Neural cell (in vitro differentiated cells): ENCODE measurements around the gene ROBO1. TPM values are rescaled to one million over a fixed set of nuclear protein-coding genes. Genes with fewer than 3 reads are reported as not detected.

Experiments
- H2AFZ ChIP-seq: fragments of 200-600, 300-800 bp; sonication (generic), shearing (Covaris generic); 2 replicates; pipeline ENCODE4 v1.6.0; 2014; ENCODE audit warnings: low read depth, mild to moderate bottlenecking, antibody characterized with exemption, low read length, moderate library complexity
- H3F3A ChIP-seq: fragments of 200-600 bp; shearing (Covaris generic); 2 replicates; pipeline ENCODE4 v1.6.1; 2016; ENCODE audit warnings: mild to moderate bottlenecking, moderate library complexity, mixed read lengths, antibody characterized with exemption, low read length; ENCODE audit not compliant: insufficient read depth, poor library complexity, severe bottlenecking
- H3K27ac ChIP-seq: fragments of 200-600, 300-800 bp; sonication (generic), shearing (Covaris generic); 2 replicates; pipeline ENCODE4 v1.5.1; 2014; ENCODE audit warnings: mild to moderate bottlenecking, low read length, moderate library complexity
- H3K27me3 ChIP-seq: fragments of 300-800, 200-600 bp; sonication (generic), shearing (Covaris generic); 2 replicates; pipeline ENCODE4 v1.6.0; 2014; ENCODE audit warnings: mild to moderate bottlenecking, low read depth, low read length, moderate library complexity; ENCODE audit not compliant: insufficient read depth
- H3K36me3 ChIP-seq: fragments of 300-800, 200-600 bp; sonication (generic), shearing (Covaris generic); 2 replicates; pipeline ENCODE4 v1.5.1; 2014; ENCODE audit warnings: mild to moderate bottlenecking, antibody characterized with exemption, low read length, moderate library complexity; ENCODE audit not compliant: insufficient read depth
- H3K4me2 ChIP-seq: fragments of 300-800, 200-600 bp; sonication (generic), shearing (Covaris generic); 2 replicates; pipeline ENCODE4 v1.6.0; 2014; ENCODE audit warnings: mild to moderate bottlenecking, low read length
- H3K4me3 ChIP-seq: fragments of 300-800, 200-600 bp; sonication (generic), shearing (Covaris generic); 2 replicates; pipeline ENCODE4 v1.5.1; 2014; ENCODE audit warnings: mild to moderate bottlenecking, low read length, moderate library complexity
- H3K79me2 ChIP-seq: fragments of 200-600 bp; shearing (Covaris generic); replicated peaks from 2 replicates; pipeline ENCODE4 v1.6.0; 2014; ENCODE audit warnings: mild to moderate bottlenecking, low read length, moderate library complexity; ENCODE audit not compliant: insufficient read depth
- H3K9ac ChIP-seq: fragments of 300-800, 200-600 bp; sonication (generic), shearing (Covaris generic); 2 replicates; pipeline ENCODE4 v1.6.1; 2016; ENCODE audit warnings: mild to moderate bottlenecking, low read length, mixed read lengths
- H3K9me2 ChIP-seq: fragments of 200-600 bp; shearing (Covaris generic); 2 replicates; pipeline ENCODE4 v1.6.1; 2016; ENCODE audit warnings: mild to moderate bottlenecking, low read length, mixed read lengths; ENCODE audit not compliant: insufficient read depth
- H3K9me3 ChIP-seq: fragments of 200-600, 300-800 bp; sonication (generic), shearing (Covaris generic); 2 replicates; pipeline ENCODE4 v1.6.1; 2016; ENCODE audit warnings: mild to moderate bottlenecking, mixed run types, low read length, moderate library complexity, mixed read lengths
- H4K20me1 ChIP-seq: fragments of 200-600 bp; shearing (Covaris generic); 2 replicates; pipeline ENCODE4 v1.6.1; 2016; ENCODE audit warnings: mild to moderate bottlenecking, mixed run types; ENCODE audit not compliant: insufficient read depth
- CTCF ChIP-seq: fragments of 450-650 bp; IDR thresholded peaks from 2 replicates; pipeline ENCODE4 v1.5.1; 2014; ENCODE audit warnings: antibody characterized with exemption, mild to moderate bottlenecking, moderate library complexity; ENCODE audit not compliant: poor library complexity, severe bottlenecking
- EP300 ChIP-seq: fragments of 450-650 bp; conservative IDR thresholded peaks from 2 replicates; pipeline ENCODE4 v1.6.1; 2014; ENCODE audit warnings: antibody characterized with exemption, mild to moderate bottlenecking, moderate library complexity; ENCODE audit not compliant: poor library complexity, severe bottlenecking
- EZH2 ChIP-seq: fragments of 200-600, 300-800 bp; shearing (Covaris generic), sonication (generic); IDR thresholded peaks from 2 replicates; pipeline ENCODE4 v1.6.1; 2014; ENCODE audit warnings: antibody characterized with exemption, low read length, borderline replicate concordance, mild to moderate bottlenecking; ENCODE audit not compliant: insufficient read depth, poor library complexity, severe bottlenecking
- MXI1 ChIP-seq: fragments of 450-650 bp; conservative IDR thresholded peaks from 2 replicates; pipeline ENCODE4 v1.6.1; 2014; ENCODE audit warnings: antibody characterized with exemption, mild to moderate bottlenecking; ENCODE audit not compliant: poor library complexity, severe bottlenecking
- POLR2AphosphoS5 ChIP-seq: IDR thresholded peaks from 2 replicates; pipeline ENCODE4 v1.6.1; 2012
- RAD21 ChIP-seq: fragments of 450-650 bp; conservative IDR thresholded peaks from 2 replicates; pipeline ENCODE4 v1.6.1; 2014; ENCODE audit warnings: antibody characterized with exemption, mild to moderate bottlenecking, moderate library complexity
- SMC3 ChIP-seq: fragments of 450-650 bp; conservative IDR thresholded peaks from 2 replicates; pipeline ENCODE4 v1.6.1; 2014; ENCODE audit warnings: antibody characterized with exemption, mild to moderate bottlenecking, moderate library complexity; ENCODE audit not compliant: poor library complexity
- TAF1 ChIP-seq: IDR thresholded peaks from 2 replicates; pipeline ENCODE4 v1.6.1; 2012; ENCODE audit warnings: low read depth
- polyA plus RNA-seq: library from polyadenylated mRNA; depleted of rRNA; stranded (reverse); fragments of >200 nt; gene quantifications from 2 replicates; pipeline ENCODE4 v1.2.3, GENCODE V29; 2014
- TF ChIP-seq, protein P1 (sequence below): IDR thresholded peaks from 2 replicates; pipeline ENCODE4 v1.6.1; 2012; ENCODE audit warnings: borderline replicate concordance

ROBO1 gene
- polyA plus RNA-seq, 1 donor from 2014 or later: 183 TPM

DNA sequence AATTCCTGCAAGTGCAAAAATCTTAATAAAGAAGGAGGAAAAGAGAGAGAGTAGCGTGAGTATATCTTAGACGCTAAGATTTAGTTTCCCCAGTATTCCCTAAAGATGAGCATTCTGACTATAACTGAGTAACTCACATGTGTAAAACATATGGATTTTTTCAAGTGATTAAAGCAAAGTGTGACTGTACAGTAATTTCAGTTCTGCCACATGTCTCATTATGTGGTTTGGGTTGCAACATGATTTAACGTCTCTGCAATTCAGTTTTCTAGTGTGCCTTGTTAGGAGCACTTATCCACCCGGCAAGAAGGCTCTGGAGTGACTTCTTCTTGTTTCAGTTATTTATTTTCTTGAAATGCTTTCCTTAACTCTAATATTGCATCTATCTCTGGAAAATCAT lies 514.1 kb downstream of the ROBO1 start:
- Histone ChIP-seq H3K4me2 (no peak overlapping the region), H3K9ac (no peak overlapping the region), H4K20me1 (no peaks in the 10 kb centered on the region), H3K9me2 (no peaks in the 10 kb centered on the region), H3K79me2 (no peaks in the 10 kb centered on the region), H3K9me3 (no peaks in the 10 kb centered on the region), H3K27ac (no peak overlapping the region), H2AFZ (no peak overlapping the region), H3K4me3 (no peak overlapping the region), H3K36me3 (no peaks in the 10 kb centered on the region), H3K27me3 (no peaks in the 10 kb centered on the region), H3F3A (no peaks in the 10 kb centered on the region)
- no peak for TF ChIP-seq SMC3
- TF ChIP-seq TAF1: no peak
- TF ChIP-seq, protein P1, sequence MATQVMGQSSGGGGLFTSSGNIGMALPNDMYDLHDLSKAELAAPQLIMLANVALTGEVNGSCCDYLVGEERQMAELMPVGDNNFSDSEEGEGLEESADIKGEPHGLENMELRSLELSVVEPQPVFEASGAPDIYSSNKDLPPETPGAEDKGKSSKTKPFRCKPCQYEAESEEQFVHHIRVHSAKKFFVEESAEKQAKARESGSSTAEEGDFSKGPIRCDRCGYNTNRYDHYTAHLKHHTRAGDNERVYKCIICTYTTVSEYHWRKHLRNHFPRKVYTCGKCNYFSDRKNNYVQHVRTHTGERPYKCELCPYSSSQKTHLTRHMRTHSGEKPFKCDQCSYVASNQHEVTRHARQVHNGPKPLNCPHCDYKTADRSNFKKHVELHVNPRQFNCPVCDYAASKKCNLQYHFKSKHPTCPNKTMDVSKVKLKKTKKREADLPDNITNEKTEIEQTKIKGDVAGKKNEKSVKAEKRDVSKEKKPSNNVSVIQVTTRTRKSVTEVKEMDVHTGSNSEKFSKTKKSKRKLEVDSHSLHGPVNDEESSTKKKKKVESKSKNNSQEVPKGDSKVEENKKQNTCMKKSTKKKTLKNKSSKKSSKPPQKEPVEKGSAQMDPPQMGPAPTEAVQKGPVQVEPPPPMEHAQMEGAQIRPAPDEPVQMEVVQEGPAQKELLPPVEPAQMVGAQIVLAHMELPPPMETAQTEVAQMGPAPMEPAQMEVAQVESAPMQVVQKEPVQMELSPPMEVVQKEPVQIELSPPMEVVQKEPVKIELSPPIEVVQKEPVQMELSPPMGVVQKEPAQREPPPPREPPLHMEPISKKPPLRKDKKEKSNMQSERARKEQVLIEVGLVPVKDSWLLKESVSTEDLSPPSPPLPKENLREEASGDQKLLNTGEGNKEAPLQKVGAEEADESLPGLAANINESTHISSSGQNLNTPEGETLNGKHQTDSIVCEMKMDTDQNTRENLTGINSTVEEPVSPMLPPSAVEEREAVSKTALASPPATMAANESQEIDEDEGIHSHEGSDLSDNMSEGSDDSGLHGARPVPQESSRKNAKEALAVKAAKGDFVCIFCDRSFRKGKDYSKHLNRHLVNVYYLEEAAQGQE: no peak
- no peak for TF ChIP-seq EZH2
- TF ChIP-seq CTCF: no peak
- TF ChIP-seq MXI1: no peak
- no peak for TF ChIP-seq POLR2AphosphoS5
- TF ChIP-seq RAD21: no peak

GRCh38 chr3:79253271-79253670 lies 514.5 kb downstream of the ROBO1 start:
- Histone ChIP-seq H2AFZ (no peak overlapping the region), H3K36me3 (no peaks in the 10 kb centered on the region), H3K9ac (no peak overlapping the region), H3K79me2 (no peaks in the 10 kb centered on the region), H4K20me1 (no peaks in the 10 kb centered on the region), H3K27me3 (no peaks in the 10 kb centered on the region), H3F3A (no peaks in the 10 kb centered on the region), H3K9me3 (no peaks in the 10 kb centered on the region), H3K9me2 (no peaks in the 10 kb centered on the region), H3K4me3 (no peak overlapping the region), H3K27ac (no peak overlapping the region), H3K4me2 (no peak overlapping the region)
- TF ChIP-seq TAF1: no peak
- no peak for TF ChIP-seq SMC3
- no peak for TF ChIP-seq RAD21
- TF ChIP-seq EZH2: no peak
- no peak for TF ChIP-seq POLR2AphosphoS5
- TF ChIP-seq EP300: no peak
- TF ChIP-seq, protein P1: no peak
- TF ChIP-seq CTCF: no peak
- no peak for TF ChIP-seq MXI1
